Stimulated activated CD4-positive, alpha-beta T cell treated with anti-CD3 and anti-CD28 coated beads, Interleukin-1b, Interleukin-23, amount 100 ng/mL, for 1 hour (primary cell): Measurements from ENCODE around the gene LRWD1.
A peak's percentile ranks its signal among the peaks of the same experiment; 100 is the strongest.

Source experiments
- DNase-seq, 2 donors: peaks; one replicate each; pipeline ENCODE4 v3.0.0-alpha.2; 2020; ENCODE audit warnings: low read depth in 2 of 2

Gene LRWD1

DNA sequence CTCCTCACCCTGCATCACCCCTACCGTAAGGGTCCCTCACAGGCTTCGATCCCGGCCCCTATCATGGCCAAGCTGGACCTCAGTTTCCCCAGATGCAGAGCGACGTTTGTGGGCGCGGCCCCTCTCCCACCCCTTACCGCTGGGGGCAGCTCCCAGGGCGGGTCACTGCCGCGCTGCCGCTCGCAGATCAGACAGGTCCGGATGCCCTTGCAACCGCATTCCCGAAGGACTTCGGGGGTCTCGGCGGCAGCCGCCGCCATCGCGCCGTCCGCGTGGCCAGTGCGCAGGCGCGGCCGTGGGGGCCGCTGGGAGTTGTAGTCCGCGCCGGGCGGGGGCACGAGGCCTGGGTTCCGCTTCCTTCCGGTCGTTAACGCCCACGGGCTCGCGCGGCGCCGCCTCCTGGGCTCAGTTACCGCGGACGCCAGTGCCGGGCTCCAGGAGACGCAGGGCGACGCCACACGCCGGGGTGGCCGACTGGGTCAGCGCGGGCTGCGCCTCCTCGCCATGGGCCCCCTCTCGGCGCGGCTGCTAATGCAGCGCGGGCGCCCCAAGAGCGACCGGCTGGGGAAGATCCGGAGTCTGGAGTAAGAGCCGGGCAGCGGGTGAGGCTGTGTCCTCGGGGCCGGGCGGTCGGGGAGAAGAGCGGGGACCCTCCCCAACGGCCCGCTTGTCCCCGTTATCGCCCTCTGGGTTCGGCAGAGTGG is at the start of gene LRWD1, which contains the start of gene ALKBH4:
LRWD1 (plus strand) TSS at position 408 of the 704 bp plus-strand sequence; CDS start at position 505, 97 bp downstream.
ALKBH4 (minus strand) TSS at position 287 of the 704 bp plus-strand sequence; CDS start at position 260, 27 bp downstream.
- peak; percentile 89 to 90 for DNase-seq

DNA sequence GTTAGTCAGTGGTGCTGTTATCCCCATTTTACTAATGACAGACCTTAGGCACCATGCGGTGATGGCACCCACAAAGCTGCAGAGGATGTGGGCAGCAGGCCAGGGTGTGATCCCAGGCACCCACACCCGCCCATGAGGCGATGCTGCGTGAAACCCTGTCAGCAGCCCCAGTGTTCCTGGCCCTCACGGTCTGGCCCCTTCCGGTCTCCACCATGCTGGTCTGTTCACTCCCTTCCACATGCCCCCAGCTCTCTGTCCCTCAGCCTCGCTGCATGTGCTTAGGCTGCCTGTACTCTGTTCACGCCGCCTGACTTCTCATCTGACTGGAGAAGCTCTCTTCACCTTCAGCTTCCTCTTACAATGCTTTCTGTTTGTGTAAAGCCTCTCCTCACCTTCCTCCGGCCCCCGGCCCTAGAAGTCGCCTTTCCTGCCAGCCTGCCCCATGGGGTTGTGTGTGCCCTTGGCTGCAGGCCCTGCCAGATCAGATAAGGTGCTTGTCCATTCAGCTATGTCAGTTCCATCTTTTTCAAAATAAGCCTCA is 49.0 kb upstream of the LRWD1 start:
- DNase-seq = no peak

DNA sequence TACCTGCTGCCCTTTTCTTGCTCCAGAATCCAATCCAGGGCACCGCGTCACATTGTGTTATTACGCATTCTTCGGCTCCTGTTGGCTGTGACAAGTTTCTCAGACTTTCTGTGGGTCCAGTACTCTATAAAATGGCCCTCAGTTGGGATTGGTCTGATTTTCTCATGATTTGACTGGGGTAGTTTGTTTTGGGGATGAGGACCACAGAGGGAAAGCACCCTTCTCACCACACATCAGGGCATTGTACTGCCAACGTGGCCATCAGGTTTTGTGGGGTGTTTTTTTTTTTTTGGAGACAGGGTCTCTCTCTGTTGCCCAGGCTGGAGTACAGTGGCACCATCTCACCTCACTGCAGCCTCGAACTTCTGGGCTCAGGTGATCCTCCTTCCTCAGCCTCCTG is 48.4 kb upstream of the LRWD1 start:
- no peak for DNase-seq

DNA sequence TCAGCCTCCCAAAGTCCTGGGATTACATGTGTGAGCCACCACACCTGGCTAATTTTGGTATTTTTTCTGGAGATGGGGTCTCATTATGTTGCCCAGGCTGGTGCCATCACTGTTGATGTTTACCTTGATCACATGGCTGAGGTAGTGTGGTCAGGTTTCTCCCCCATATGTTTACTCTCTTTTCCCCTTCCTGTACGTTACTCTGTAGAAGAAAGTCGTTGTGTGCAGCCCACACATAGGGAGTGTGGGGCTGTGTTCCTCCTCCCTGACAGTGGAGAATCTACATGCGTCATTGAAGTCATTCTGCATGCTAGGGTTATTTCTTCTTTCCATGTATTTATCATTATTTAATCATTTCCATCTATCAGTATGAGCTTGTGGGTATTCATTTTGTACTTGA is 47.7 kb upstream of the LRWD1 start:
- DNase-seq = no peak

DNA sequence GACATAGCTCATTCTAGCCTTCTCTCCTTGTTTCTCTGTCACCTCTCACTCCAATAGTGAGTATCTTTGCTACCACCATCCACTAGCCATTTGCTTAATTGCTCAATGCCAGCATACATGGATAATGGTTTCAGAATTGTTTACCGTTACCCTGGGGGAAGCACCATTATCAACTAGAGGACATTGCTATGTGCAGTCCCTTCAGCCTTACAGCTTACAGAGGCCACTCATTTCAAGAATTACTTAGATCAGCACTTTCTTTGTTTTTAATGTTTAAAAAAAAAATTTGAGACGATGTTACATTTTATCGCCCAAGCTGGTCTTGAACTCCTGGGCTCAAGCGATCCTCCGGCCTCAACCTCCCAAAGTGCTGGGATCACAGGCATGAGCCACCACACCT is 46.2 kb upstream of the LRWD1 start:
- no peak for DNase-seq

DNA sequence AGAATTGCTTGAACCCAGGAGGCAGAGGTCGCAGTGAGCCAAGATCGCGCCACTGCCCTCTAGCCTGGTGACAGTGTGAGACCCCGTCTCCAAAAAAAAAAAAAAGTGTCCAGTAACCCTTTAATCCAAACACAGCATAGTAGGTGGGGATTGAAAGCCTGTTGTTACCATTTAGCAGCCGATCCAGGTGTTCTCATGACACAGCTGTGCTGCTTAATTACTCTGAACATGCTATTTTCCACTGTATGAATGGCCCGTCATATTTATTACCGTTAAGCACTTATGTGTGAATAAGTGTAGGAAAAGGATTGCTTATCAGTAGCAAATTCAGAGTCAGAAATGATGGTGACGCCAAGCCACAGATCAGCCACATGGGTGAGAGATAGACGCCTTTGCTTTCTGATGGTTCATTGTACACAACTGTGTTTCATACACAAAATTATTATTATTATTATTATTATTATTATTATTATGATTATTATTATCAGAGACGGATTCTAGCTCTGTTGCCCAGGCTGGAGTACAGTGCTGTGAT is 43.0 kb upstream of the LRWD1 start:
- DNase-seq = no peak

DNA sequence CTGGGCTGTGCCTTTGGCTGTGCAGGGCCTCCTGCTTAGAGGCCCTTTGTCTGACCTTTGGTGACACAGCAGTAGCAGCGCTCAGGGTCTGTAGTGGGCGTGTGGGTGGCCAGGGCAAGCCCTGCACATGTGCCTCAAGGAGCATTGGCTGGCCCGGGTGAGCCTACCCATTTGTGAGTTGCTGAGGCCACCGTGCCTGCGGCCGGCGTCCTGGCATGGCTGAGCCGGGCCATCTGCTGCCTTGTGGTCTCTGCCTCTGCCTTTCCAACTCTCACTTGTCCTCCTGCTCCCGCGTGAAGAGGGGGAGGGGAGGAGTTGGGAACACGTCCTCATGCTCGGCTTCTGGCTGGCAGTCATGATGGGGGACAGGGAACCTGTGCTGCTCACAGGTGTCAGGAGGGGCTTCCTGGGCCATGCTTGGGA is 40.6 kb upstream of the LRWD1 start:
- DNase-seq = no peak

DNA sequence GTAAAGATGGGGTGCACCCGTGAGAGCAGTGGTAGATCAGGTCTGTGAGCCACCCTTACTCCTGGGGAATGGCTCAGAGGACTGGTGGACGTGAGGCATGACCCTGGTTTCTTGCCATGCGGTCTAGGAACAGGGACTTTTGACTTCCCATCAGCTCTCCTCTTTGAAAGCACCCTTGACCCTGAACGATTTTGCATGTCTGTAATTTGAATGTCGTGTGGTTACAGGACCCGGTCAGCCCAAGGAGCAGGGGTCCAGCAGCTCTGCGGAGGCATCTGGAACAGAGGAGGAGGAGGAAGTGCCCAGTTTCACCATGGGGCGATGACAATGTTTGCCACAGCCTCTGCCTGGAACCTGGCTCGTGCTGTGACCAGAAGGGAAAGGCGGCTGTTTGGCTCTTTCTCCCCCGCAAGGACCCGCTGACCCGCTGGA is 40.0 kb upstream of the LRWD1 start:
- no peak for DNase-seq

DNA sequence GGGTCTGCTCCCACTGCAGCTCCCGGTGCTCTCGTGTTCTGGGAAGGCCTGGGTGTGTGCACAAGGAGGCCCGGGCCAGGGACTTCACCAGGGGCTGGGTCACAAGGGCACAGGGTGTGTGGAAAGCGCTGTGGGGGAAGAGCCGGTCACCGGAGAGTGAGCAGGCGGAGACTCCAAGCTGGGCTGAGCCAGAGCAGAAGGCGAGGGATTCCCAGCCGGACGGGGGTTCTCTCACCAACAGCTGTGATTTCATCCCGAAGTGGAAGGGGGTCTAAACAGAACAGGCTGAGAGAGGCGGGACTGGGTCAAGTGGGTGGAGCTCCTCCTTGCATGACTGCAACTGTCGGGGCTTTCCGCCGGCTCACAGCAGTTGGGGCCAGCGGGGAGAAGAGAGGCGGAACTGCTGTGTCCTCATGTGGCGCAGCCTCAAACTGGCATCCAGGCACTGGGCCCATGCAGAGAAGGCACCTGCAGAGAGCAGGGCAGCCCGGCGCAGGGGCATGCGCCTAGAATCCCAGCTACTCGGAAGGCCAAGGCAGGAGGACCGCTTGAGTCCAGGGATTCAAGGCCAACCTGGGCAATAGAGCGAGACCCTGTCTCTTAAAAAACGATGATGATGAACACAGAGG is 39.0 kb upstream of the LRWD1 start:
- DNase-seq = peak; percentile 56 to 60

DNA sequence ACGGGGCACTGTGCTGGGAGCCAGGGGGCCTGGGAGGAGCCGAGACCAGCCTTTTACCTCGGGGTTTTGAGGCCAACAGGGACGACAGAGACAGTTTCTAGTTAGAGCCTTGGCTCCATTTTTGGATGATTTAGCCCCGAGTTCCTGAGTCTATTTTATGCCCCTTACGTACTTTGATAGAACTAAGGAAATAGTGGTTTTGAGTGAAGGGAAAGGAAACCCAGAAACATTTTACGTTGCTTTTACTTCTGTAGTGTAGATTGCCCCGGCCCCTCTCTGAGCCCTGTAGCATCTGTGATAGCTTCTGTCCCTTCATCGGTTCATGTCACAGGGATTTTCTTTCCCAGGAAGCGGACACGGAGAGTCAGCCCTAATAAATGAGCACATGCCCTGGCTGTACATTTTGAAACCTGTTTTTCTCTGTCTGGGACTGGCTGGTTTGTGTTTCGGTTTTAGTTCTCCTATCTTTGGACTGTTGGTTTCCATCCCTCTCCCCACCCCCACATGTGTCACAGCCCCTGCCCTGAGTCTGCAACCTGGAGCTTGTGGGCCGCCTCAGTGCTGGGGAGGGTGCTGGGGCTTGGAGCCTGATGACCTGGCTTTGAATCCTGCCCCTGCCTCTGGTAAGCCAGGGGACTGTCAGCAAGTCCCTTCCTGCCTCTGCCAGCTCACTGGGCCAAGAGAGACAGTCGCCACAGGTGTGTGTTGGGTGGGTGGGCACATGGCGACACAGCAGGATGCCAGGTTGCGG is 38.3 kb upstream of the LRWD1 start:
- DNase-seq = peak in 1 of 2 donors; percentile 54

DNA sequence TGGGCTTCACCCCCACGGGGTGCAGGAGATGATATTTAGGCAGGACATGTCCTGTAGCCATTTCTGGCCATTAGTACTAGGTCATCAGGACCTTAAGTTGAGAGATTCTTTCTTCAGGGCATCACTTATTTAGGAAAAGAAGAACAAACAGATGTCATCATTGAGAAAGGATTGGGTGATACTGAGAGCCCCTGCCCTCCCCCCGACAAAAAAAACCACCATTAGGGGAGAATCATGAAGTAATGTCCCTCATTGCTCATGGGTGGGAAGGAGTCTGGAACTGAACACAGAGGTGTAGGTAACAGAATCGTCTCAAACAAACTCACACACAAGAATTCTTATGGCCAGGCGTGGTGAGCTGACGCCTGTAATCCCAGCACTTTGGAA is 37.8 kb upstream of the LRWD1 start:
- no peak for DNase-seq

DNA sequence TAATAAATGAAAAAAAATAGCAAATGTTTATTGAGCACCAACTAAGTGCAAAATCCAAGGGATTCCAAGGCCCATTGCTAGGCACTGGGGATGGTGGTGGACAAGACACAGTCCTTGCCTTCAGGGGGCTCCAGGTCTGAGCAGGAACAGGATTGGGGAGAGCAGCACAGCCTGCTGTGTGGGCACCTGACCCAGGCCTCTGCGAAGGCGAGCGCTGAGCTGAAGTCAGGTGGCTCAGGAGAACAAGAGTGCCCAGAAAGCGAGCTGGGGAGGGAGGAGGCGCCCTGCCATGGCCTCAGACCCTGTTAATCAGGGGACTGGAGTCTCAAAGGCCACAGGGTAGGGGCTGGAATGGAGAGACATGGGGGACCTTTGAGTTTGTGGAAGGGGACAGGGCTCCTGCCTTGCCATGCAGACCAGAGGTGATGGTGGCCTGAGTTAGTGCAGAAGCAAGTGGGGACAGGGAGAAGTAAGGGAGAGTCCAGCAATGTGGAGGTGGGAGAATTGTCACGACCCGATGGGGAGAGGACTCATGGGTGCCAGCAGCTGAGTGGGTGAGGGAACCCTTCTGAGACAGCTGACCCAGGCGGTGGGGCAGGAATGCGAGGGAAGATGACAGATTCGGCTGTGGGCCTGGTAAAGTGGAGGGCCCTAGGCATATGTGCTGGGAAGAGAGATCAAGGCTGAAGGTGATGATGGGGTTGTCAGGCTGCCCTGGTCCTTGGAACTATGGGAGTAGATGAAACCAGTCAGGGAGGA is 35.5 kb upstream of the LRWD1 start:
- DNase-seq = no peak

DNA sequence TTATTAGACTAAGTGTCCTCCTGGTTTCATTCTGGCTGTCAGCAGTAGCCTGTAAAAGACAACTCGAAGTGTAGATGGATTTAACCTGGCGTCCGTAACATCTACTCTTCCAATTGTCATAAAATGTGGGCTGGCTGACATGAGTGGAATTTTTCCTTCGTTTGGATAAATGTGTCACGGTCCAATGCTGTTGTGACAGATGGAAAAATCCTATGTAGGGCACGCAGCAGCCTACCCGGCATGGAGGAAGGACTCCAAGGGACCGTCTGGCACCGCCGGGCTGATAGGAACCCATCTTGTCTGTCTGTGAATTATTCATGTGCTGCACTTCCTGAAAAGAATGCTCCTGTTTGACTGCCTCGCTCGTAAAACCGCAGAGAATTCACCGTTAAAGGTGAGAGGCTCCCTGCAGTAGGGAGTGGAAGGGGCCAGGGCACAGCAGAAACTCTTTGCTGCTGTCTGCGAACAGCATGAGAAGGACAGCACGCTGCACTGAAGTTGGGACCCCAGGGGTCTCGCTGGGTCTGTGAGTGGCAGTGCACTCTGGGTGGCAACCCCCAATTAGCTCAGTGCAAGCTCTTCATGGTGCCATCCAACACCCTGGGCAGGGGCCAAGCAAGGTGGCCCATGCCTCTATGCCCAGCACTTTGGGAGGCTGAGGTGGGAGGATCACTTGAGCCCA is 33.0 kb upstream of the LRWD1 start:
- peak in 1 of 2 donors; percentile 37 for DNase-seq

DNA sequence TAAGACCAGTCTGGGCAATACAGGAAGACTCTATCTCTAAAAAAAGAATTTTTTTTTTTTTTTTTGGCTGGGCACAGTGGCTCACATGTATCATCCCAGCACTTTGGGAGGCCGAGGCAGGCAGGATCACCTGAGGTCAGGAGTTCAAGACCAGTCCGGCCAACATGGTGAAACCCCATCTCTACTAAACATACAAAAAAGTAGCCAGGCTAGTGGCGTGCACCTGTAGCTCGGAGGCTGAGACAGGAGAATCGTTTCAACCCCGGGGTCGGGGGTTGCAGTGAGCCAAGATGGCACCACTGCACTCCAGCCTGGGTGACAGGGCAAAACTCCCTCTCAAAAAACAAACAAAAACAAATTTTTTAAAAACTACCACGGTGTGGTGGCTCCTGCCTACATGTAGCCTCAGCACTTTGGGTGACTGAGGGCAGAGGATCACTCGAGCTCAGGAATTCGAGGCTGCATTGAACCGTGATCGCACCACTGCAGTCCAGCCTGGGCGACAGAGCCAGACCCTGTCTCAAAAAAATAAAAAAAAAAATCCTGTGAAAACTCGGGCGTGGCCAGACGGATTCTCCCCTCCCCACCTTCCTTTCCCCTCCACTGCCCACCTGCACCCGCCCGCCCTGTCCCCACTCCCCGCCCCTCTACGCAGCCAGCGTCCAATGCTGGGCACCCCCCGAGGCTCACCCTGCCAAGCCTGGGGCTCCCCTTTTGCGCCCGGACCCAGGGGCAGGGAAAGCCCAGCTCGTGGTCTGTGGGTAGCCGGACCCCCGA is 32.2 kb upstream of the LRWD1 start:
- DNase-seq = no peak

DNA sequence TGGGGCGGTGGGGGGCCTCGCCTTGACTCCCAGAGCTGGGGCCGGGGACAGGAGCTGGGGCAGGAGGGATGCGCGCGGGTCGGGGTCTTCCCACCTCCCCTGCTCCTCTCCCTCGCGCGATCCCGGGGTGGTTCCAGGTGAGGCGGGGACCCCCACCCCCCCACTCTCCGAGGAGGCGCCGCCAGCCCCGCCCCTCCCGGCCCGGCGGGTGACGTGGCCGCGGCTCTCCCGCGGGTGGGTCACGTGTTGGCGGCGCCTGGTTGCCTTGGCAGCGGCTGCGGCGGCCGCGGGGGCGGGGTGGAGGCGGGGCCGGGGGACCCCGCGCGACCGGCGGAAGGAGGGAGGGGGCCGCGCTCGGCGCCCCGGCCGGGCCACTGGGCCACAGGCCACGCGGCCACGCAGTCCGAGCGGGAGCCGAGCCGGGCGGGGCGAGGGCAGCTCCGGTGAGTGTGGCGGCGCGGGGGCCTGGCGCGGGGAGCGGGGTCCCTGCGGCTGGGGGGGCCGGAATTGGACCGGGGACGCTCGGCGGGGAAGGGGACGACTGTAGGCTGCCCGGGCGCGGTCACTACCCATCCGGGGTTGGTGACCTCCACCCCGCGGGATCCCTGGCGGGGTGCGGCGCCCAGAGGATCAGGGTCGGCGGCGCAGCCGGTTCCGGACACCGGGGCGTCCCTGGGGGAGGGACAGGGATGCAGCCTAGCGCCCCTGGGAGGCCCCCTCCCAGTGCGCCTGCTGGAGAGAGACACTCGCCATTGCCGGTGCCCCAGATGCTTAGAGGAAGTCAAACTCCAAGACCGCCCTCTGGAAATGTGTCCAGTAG is 31.4 kb upstream of the LRWD1 start, which contains the start of gene ORAI2:
ORAI2 (plus strand) TSS at position 357 of the 820 bp plus-strand sequence. CDS start 5,382 bp downstream, outside the sequence.
- DNase-seq = peak; percentile 79 to 83

DNA sequence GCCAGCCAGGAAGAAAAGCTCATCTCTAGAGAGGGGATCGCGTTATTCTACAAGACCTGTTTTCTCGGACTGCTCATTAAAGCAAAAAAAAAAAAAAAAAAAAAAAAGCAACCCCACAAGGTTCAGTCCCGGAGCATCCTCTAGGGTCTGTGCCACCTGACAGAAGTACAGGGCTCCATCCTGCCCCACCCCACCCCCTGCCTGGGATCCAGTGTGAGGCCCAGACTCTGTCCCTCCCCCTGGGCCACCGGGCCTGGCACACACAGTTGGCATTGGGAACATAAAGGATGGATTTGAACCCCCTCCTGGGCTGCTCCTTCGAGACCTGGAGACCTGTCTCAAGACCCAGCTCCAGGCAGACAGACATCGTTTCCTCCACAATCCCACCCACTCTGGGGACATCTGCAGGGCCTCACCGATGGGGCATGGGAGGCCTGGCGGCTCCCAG is 30.7 kb upstream of the LRWD1 start:
- DNase-seq = no peak

DNA sequence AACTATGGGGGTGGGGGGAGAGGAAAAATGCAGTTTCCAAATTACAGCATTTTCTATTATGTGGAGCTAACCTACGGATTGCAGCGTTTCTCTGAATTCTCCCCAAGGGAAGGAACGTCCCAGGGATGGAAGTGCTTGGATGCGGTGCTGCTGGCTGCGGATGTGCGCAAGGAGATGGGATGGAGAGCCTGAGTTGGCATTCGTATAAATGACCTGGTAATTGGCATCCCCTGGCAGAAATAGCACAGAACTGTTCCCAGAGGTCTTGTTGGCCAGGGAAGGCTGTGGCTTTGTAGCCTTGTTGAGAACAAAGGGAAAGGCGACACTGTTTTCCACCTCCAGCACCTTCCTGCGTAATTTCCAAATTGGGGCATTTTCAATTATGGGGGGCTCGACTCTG is 28.7 kb upstream of the LRWD1 start:
- DNase-seq = no peak

DNA sequence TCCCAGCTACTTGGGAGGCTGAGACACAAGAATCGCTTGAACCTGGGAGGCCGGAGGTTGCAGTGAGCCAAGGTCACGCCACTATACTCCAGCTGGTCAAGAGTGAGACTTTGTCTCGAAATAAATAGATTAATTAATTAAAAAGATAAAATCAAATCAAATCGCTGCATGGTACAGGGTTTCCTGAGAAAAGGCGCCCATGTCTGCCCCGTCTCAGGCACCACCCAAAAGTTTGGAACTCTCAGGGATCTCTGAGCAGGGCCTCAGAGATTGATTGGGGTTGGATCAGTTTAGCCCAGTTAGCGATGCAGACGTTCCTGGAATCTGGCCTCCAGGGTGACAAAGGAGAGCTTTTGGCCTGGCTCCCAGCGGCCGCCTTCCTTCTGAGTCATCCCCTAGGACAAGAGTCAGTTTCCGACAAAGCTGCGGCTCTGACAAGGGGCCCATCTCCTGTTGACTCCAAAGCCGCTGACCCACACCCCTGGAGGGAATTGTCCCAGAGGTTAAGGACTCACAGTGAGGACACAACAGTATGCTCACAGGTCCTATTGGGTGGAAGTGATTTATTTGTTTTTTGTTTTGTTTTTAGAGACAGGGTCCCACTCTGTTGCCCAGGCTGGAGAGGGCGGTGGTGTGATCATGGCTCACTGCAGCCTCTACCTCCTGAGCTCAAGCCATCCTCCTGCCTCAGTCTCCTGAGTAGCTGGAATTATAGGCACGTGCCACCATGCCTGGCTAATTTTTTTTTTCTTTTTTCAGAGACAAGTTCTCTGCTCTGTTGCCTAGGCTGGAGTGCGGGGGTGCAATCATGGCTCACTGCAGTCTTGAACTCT is 24.6 kb upstream of the LRWD1 start:
- no peak for DNase-seq
